SK-N-SH (cell line): ENCODE measurements around the gene CEP152.

Source experiments
- GABPA ChIP-seq: IDR thresholded peaks from 2 replicates; pipeline ENCODE4 v1.4.0; 2012; ENCODE audit warnings: low read depth, mild to moderate bottlenecking
- NRF1 ChIP-seq: IDR thresholded peaks from 2 replicates; pipeline ENCODE4 v1.6.1; 2012; ENCODE audit warnings: low read depth, mild to moderate bottlenecking, low read length
- POLR2AphosphoS5 ChIP-seq: IDR thresholded peaks from 2 replicates; pipeline ENCODE4 v1.6.1; 2012; ENCODE audit warnings: low read depth, low read length
- RXRA ChIP-seq: IDR thresholded peaks from 2 replicates; pipeline ENCODE4 v1.4.0; 2012; ENCODE audit warnings: low read depth, mild to moderate bottlenecking, borderline replicate concordance
- SMC3 ChIP-seq: IDR thresholded peaks from 2 replicates; pipeline ENCODE4 v1.6.1; 2012; ENCODE audit warnings: low read depth, low read length, improper control_type of control experiment
- TAF1 ChIP-seq: IDR thresholded peaks from 2 replicates; pipeline ENCODE4 v1.6.1; 2012; ENCODE audit warnings: low read depth, mild to moderate bottlenecking, low read length, moderate library complexity, borderline replicate concordance
- YY1 ChIP-seq: IDR thresholded peaks from 2 replicates; pipeline ENCODE4 v1.4.0; 2012; ENCODE audit warnings: low read depth, mild to moderate bottlenecking
- TF ChIP-seq, protein P1 (sequence below): fragments of 200-600 bp; sonication (generic); IDR thresholded peaks from 2 replicates; pipeline ENCODE4 v1.6.1; 2017; ENCODE audit warnings: antibody characterized with exemption, mild to moderate bottlenecking, moderate library complexity
- TF ChIP-seq, protein P2 (sequence below): IDR thresholded peaks from 2 replicates; pipeline ENCODE4 v1.6.1; 2012; ENCODE audit warnings: mild to moderate bottlenecking, low read depth, low read length, moderate library complexity
- TF ChIP-seq, protein P3 (sequence below): IDR thresholded peaks from 2 replicates; pipeline ENCODE4 v1.4.0; 2012; ENCODE audit warnings: low read depth

DNA sequence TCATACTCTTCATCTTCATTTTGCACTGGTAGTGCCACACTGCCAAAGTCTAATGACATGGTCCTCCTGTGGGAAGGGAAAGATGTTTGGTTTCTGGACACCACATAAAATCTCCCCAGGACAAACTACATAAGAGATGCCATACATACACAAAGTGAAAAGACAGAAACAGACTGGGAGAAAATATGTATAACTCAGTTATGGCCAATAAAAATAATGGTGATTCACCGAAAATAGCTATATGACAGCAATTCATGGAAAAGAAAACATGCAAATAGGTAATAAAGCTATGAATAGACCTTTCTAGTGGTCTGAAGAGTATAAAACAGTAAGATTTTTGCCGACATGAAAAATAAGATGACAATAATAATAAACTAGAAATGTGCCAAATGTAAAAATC is 5.3 kb downstream of the CEP152 start:
- TF ChIP-seq, protein P1, sequence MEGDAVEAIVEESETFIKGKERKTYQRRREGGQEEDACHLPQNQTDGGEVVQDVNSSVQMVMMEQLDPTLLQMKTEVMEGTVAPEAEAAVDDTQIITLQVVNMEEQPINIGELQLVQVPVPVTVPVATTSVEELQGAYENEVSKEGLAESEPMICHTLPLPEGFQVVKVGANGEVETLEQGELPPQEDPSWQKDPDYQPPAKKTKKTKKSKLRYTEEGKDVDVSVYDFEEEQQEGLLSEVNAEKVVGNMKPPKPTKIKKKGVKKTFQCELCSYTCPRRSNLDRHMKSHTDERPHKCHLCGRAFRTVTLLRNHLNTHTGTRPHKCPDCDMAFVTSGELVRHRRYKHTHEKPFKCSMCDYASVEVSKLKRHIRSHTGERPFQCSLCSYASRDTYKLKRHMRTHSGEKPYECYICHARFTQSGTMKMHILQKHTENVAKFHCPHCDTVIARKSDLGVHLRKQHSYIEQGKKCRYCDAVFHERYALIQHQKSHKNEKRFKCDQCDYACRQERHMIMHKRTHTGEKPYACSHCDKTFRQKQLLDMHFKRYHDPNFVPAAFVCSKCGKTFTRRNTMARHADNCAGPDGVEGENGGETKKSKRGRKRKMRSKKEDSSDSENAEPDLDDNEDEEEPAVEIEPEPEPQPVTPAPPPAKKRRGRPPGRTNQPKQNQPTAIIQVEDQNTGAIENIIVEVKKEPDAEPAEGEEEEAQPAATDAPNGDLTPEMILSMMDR, result no peak
- TF ChIP-seq NRF1 (no peak), RXRA (no peak), TAF1 (no peak), SMC3 (no peak), YY1 (no peak), POLR2AphosphoS5 (no peak), GABPA (no peak)
- TF ChIP-seq, protein P2, sequence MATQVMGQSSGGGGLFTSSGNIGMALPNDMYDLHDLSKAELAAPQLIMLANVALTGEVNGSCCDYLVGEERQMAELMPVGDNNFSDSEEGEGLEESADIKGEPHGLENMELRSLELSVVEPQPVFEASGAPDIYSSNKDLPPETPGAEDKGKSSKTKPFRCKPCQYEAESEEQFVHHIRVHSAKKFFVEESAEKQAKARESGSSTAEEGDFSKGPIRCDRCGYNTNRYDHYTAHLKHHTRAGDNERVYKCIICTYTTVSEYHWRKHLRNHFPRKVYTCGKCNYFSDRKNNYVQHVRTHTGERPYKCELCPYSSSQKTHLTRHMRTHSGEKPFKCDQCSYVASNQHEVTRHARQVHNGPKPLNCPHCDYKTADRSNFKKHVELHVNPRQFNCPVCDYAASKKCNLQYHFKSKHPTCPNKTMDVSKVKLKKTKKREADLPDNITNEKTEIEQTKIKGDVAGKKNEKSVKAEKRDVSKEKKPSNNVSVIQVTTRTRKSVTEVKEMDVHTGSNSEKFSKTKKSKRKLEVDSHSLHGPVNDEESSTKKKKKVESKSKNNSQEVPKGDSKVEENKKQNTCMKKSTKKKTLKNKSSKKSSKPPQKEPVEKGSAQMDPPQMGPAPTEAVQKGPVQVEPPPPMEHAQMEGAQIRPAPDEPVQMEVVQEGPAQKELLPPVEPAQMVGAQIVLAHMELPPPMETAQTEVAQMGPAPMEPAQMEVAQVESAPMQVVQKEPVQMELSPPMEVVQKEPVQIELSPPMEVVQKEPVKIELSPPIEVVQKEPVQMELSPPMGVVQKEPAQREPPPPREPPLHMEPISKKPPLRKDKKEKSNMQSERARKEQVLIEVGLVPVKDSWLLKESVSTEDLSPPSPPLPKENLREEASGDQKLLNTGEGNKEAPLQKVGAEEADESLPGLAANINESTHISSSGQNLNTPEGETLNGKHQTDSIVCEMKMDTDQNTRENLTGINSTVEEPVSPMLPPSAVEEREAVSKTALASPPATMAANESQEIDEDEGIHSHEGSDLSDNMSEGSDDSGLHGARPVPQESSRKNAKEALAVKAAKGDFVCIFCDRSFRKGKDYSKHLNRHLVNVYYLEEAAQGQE, result no peak
- TF ChIP-seq, protein P3, sequence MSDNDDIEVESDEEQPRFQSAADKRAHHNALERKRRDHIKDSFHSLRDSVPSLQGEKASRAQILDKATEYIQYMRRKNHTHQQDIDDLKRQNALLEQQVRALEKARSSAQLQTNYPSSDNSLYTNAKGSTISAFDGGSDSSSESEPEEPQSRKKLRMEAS, result no peak
